ENCODE measurements around the gene EGR4. TPM values are rescaled to one million over a fixed set of nuclear protein-coding genes. Genes with fewer than 3 reads are reported as not detected.

EGR4 gene
- total and polyA plus RNA-seq, 2 of the 4 experiments (the other 2 are of a cell fraction) = not detected

DNA sequence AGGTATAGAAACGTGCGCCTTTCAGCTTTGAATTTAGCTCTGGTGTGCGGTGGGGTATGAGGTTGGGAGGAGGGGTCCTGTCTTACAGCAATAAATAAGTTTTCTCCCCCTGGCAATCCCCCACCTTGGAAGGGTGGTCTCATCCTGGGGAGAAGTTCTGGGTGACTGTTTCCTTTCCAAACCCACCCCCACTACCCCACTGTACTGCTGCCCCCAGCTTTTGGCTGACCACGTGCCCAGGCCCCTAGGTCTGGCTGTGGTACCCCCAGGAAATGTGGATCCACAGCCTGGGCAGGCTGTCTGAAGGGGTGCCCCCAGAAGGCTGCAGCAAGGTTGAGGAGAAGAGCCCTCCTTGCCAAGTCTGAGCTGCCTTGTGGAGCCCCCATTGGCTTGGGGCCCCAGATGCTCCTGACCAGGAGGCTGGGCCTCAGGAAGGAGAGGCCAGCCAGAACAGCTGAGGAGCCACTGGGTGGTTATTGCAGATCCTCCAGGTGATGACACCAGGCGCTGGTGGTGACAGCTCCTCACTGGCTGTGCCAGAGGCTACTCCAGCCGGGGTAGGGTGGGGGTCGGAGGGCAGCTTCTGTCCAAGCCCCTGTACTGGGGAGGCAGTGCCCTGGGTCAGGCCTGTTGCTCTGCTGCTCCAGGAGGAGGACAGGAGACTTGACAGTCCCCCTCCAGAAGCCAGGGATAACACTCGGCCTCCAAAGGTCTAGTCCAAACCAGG lies 35.0 kb downstream of the EGR4 start:
- Histone ChIP-seq H4K91ac (ENCODE audit: insufficient read depth, low read depth, low read length) (no peak overlapping the region), H2AFZ (replicated peaks; ENCODE audit: low read length, poor library complexity) (no peak overlapping the region), H3K4me1 (ENCODE audit: control insufficient read depth, insufficient read depth, low read length) (no peaks in the 10 kb centered on the region), H4K8ac (ENCODE audit: low read depth in 2 of 2, low read length in 2 of 2) (no peak overlapping the region), H3K4me2 (ENCODE audit: low read depth, low read length) (no peak overlapping the region), H3K14ac (replicated peaks; ENCODE audit: low read depth, low read length) (no peak overlapping the region), H3K4ac (ENCODE audit: low read depth, low read length) (no peak overlapping the region), H3K23ac (ENCODE audit: low read depth, low read length) (no peak overlapping the region), H3K9me1 (ENCODE audit: insufficient read depth, low read length) (peaks cover 7% of the 10 kb centered on the region; the same call in 1 of the 2 replicates), H3K9ac (ENCODE audit: low read depth, low read length) (no peak overlapping the region), H4K5ac (ENCODE audit: low read depth, low read length) (no peak overlapping the region), H2BK15ac (ENCODE audit: low read depth, low read length) (no peak overlapping the region), H3K36me3 (ENCODE audit: control insufficient read depth, insufficient read depth, low read length) (peaks cover 18% of the 10 kb centered on the region), H3K18ac (ENCODE audit: low read depth, low read length) (no peak overlapping the region), H2AK5ac (ENCODE audit: low read depth, low read length) (no peak overlapping the region), H3K79me1 (ENCODE audit: low read depth in 1 of 2, low read length in 2 of 2) (no peaks in the 10 kb centered on the region; a peak in 1 of 4 replicates), H3K4me3 (ENCODE audit: insufficient read depth, low read depth, low read length) (no peak overlapping the region), H4K20me1 (ENCODE audit: insufficient read depth, low read length) (peaks cover 8% of the 10 kb centered on the region), H2AK9ac (replicated peaks; ENCODE audit: low read depth, low read length, poor library complexity) (no peak overlapping the region), H3K27ac (ENCODE audit: insufficient read depth, low read length) (no peak overlapping the region), H2BK20ac (ENCODE audit: low read depth, low read length) (no peak overlapping the region), H3K9me3 (ENCODE audit: control insufficient read depth, insufficient read depth, low read length) (no peaks in the 10 kb centered on the region), H2BK120ac (ENCODE audit: low read depth, low read length) (no peak overlapping the region), H2BK5ac (ENCODE audit: low read depth, low read length, poor library complexity, severe bottlenecking) (no peak overlapping the region), H3K56ac (ENCODE audit: extremely low read depth, insufficient read depth, low read length) (no peak overlapping the region), H3K27me3 (ENCODE audit: control insufficient read depth, insufficient read depth, low read length) (no peaks in the 10 kb centered on the region)
- no TSS peak for BruUV-seq (replicated peaks)
- dilution Hi-C loops (cut with HindIII; ENCODE audit: low sequenced_read_pairs, unreplicated experiment) = no loop called here
- WGBS, 2 experiments (ENCODE audit: extremely low coverage in 2 of 2, insufficient read length in 1 of 2) = no CpG with 5 or more reads among the region's 8 CpGs
- ATAC-seq (ENCODE audit: low read depth) = no peak
- ChIA-PET POLR2A (ENCODE audit: unreplicated experiment) (no interaction called here), CTCF (interaction anchor here (1.1 kb wide), 1 partner anchor 17 kb away, joined by 3 read pairs; no protein-coding TSS in a partner anchor)
- intact Hi-C loops (cut with micrococcal nuclease) = no loop called here
- TF ChIP-seq RFX5 (IDR thresholded peaks at IDR 0.05; ENCODE audit: low read depth, low read length) = no peak
- no peak for TF ChIP-seq MXI1 (IDR thresholded peaks at IDR 0.05; ENCODE audit: borderline replicate concordance, low read depth, low read length)
- TF ChIP-seq SMC3 (IDR thresholded peaks at IDR 0.05; ENCODE audit: low read depth, low read length) = no peak
- TF ChIP-seq CHD1 (IDR thresholded peaks at IDR 0.05; ENCODE audit: low read depth, low read length) = no peak
- DNase-seq = no peak
- in situ Hi-C loops (cut with MboI; ENCODE audit: low sequenced_read_pairs) = no loop called here

All from IMR-90 (cell line).